GM19099 (cell line): ENCODE measurements around the gene NUTM2G.
"Not testable (repeated sequence)": the region's sequence is repeated elsewhere in the genome, so short reads cannot be mapped to it uniquely, and the experiment has no call there.

Source experiments
- POLR2A ChIP-seq: IDR thresholded peaks from 3 replicates; pipeline ENCODE4 v1.6.1; 2011; ENCODE audit warnings: low read depth; ENCODE audit not compliant: insufficient read length; ENCODE audit errors: extremely low read depth

NUTM2G gene

GRCh38 chr9:96928543-96928942 is at the start of gene NUTM2G:
Gene NUTM2G, plus strand, starts transcription at chr9:96928843. Its CDS starts 182 bp downstream, at chr9:96929025.
- TF ChIP-seq POLR2A = not testable (repeated sequence)

- TF ChIP-seq POLR2A = no peak
Measured at GRCh38 chr9:96883922-96884321, 44.7 kb upstream of the NUTM2G start.

- no peak for TF ChIP-seq POLR2A
Measured at GRCh38 chr9:96884443-96884842, 44.2 kb upstream of the NUTM2G start.

GRCh38 chr9:96885424-96885823 is 43.2 kb upstream of the NUTM2G start:
- TF ChIP-seq POLR2A = no peak

GRCh38 chr9:96888591-96888990 is 40.1 kb upstream of the NUTM2G start:
- no peak for TF ChIP-seq POLR2A

GRCh38 chr9:96892131-96892530 is 36.5 kb upstream of the NUTM2G start:
- no peak for TF ChIP-seq POLR2A
